H9 (cell line): ENCODE measurements around the gene CXCL1. TPM values are rescaled to one million over a fixed set of nuclear protein-coding genes. Genes with fewer than 3 reads are reported as not detected.

Source experiments
- DNase-seq: peaks from one replicate; pipeline ENCODE4 v3.0.0-alpha.2; 2017
- H2AFZ ChIP-seq: one replicate; pipeline ENCODE4 v1.6.1; 2013; ENCODE audit warnings: mild to moderate bottlenecking, low read length, control low read depth, moderate library complexity
- H2AK5ac ChIP-seq: 2 replicates; pipeline ENCODE4 v1.6.1; 2013; ENCODE audit warnings: low read length, control low read depth, mixed read lengths; ENCODE audit not compliant: insufficient read length
- H2BK120ac ChIP-seq: one replicate; pipeline ENCODE4 v1.6.1; 2013; ENCODE audit warnings: low read depth, mild to moderate bottlenecking, low read length, control low read depth, inconsistent platforms; ENCODE audit not compliant: poor library complexity, severe bottlenecking
- H2BK12ac ChIP-seq: 2 replicates; pipeline ENCODE4 v1.6.1; 2013; ENCODE audit warnings: low read length, control low read depth, mixed read lengths, low read depth; ENCODE audit not compliant: insufficient read length
- H2BK15ac ChIP-seq: 2 replicates; pipeline ENCODE4 v1.6.1; 2013; ENCODE audit warnings: low read depth, low read length, control low read depth
- H2BK20ac ChIP-seq: one replicate; pipeline ENCODE4 v1.6.1; 2013; ENCODE audit warnings: low read depth, mild to moderate bottlenecking, low read length, control low read depth, inconsistent platforms; ENCODE audit not compliant: poor library complexity, severe bottlenecking
- H2BK5ac ChIP-seq: 2 replicates; pipeline ENCODE4 v1.6.1; 2013; ENCODE audit warnings: low read length, control low read depth, mixed read lengths; ENCODE audit not compliant: insufficient read length
- H3K14ac ChIP-seq: 2 replicates; pipeline ENCODE4 v1.6.1; 2013; ENCODE audit warnings: low read length, control low read depth; ENCODE audit not compliant: insufficient read depth
- H3K18ac ChIP-seq: 2 replicates; pipeline ENCODE4 v1.6.1; 2013; ENCODE audit warnings: low read depth, mild to moderate bottlenecking, mixed read lengths, low read length, control low read depth; ENCODE audit not compliant: insufficient read length
- H3K23ac ChIP-seq: 2 replicates; pipeline ENCODE4 v1.6.1; 2013; ENCODE audit warnings: low read length, control low read depth, mixed read lengths, low read depth; ENCODE audit not compliant: insufficient read length
- H3K23me2 ChIP-seq: 2 replicates; pipeline ENCODE4 v1.6.1; 2013; ENCODE audit warnings: low read depth, mild to moderate bottlenecking, mixed read lengths, low read length, control low read depth; ENCODE audit not compliant: insufficient read length, poor library complexity, severe bottlenecking
- H3K27ac ChIP-seq: 2 replicates; pipeline ENCODE4 v1.5.1; 2013; ENCODE audit warnings: low read length, control low read depth, mixed read lengths, low read depth; ENCODE audit not compliant: insufficient read length
- H3K27me3 ChIP-seq: 2 replicates; pipeline ENCODE4 v1.6.1; 2013; ENCODE audit warnings: low read length, control low read depth, inconsistent platforms; ENCODE audit not compliant: insufficient read depth
- H3K4ac ChIP-seq: 2 replicates; pipeline ENCODE4 v1.6.1; 2013; ENCODE audit warnings: low read depth, mild to moderate bottlenecking, control low read depth, inconsistent platforms, low read length, moderate library complexity
- H3K4me1 ChIP-seq: 2 replicates; pipeline ENCODE4 v1.6.1; 2013; ENCODE audit warnings: low read length, control low read depth, inconsistent platforms; ENCODE audit not compliant: insufficient read depth
- H3K4me2 ChIP-seq: 2 replicates; pipeline ENCODE4 v1.6.1; 2013; ENCODE audit warnings: low read length, control low read depth, mixed read lengths; ENCODE audit not compliant: insufficient read length, insufficient read depth
- H3K56ac ChIP-seq: 2 replicates; pipeline ENCODE4 v1.6.1; 2013; ENCODE audit warnings: low read depth, mild to moderate bottlenecking, mixed read lengths, low read length, control low read depth; ENCODE audit not compliant: insufficient read length
- H3K79me1 ChIP-seq: 2 replicates; pipeline ENCODE4 v1.6.1; 2013; ENCODE audit warnings: low read depth, mild to moderate bottlenecking, moderate library complexity, low read length, control low read depth, inconsistent platforms; ENCODE audit not compliant: insufficient read depth, poor library complexity, severe bottlenecking
- H3K79me2 ChIP-seq: 2 replicates; pipeline ENCODE4 v1.6.1; 2013; ENCODE audit warnings: low read length, control low read depth, inconsistent platforms; ENCODE audit not compliant: insufficient read depth
- H3K9ac ChIP-seq: 2 replicates; pipeline ENCODE4 v1.6.1; 2013; ENCODE audit warnings: low read length, control low read depth, mixed read lengths; ENCODE audit not compliant: insufficient read length; ENCODE audit errors: extremely low read depth
- H3K9me3 ChIP-seq: one replicate; pipeline ENCODE4 v1.6.1; 2013; ENCODE audit warnings: low read depth, low read length, inconsistent platforms; ENCODE audit not compliant: control insufficient read depth
- H3T11ph ChIP-seq: one replicate; pipeline ENCODE4 v1.6.1; 2013; ENCODE audit warnings: mild to moderate bottlenecking, low read length, control low read depth, inconsistent platforms
- H4K20me1 ChIP-seq: one replicate; pipeline ENCODE4 v1.6.1; 2013; ENCODE audit not compliant: control insufficient read depth, insufficient read length, insufficient read depth
- H4K5ac ChIP-seq: 2 replicates; pipeline ENCODE4 v1.6.1; 2013; ENCODE audit warnings: low read depth, mild to moderate bottlenecking, mixed read lengths, low read length, control low read depth; ENCODE audit not compliant: insufficient read length
- H4K8ac ChIP-seq: replicated peaks from 2 replicates; pipeline ENCODE4 v1.6.1; 2013; ENCODE audit warnings: low read length, control low read depth, mixed read lengths, low read depth; ENCODE audit not compliant: insufficient read length
- H4K91ac ChIP-seq: 2 replicates; pipeline ENCODE4 v1.6.1; 2013; ENCODE audit warnings: low read depth, mild to moderate bottlenecking, moderate library complexity, mixed read lengths, low read length, control low read depth; ENCODE audit not compliant: insufficient read length
- H3K27ac Mint-ChIP-seq, 3 experiments: 2 replicates in 2 of 3; 3 replicates in 1 of 3; pipeline ENCODE4 v1.8.0; 2020 to 2021; ENCODE audit warnings: mixed read lengths in 3 of 3, mild to moderate bottlenecking in 1 of 3, moderate library complexity in 1 of 3
- H3K27me3 Mint-ChIP-seq: 2 replicates; pipeline ENCODE4 v1.8.0; 2021; ENCODE audit warnings: low read depth, mild to moderate bottlenecking, moderate library complexity, mixed read lengths
- H3K36me3 Mint-ChIP-seq, 3 experiments: 2 replicates in 2 of 3; 3 replicates in 1 of 3; pipeline ENCODE4 v1.8.0; 2020 to 2021; ENCODE audit warnings: low read depth in 3 of 3, mixed read lengths in 3 of 3; ENCODE audit not compliant: insufficient read depth in 1 of 3
- H3K4me1 Mint-ChIP-seq, 2 experiments: 2 replicates each; pipeline ENCODE4 v1.8.0; 2020; ENCODE audit warnings: mixed read lengths in 2 of 2
- H3K4me3 Mint-ChIP-seq, 2 experiments: 2 replicates in 1 of 2; 3 replicates in 1 of 2; pipeline ENCODE4 v1.8.0; 2020 to 2021; ENCODE audit warnings: mild to moderate bottlenecking in 2 of 2, mixed read lengths in 2 of 2, moderate library complexity in 1 of 2
- H3K9me3 Mint-ChIP-seq, 2 experiments: 2 replicates in 1 of 2; 3 replicates in 1 of 2; pipeline ENCODE4 v1.8.0; 2020; ENCODE audit warnings: mild to moderate bottlenecking in 2 of 2, mixed read lengths in 2 of 2, moderate library complexity in 1 of 2
- CTCF ChIP-seq: fragments of 200-600 bp; sonication (generic); conservative IDR thresholded peaks from 3 replicates; pipeline ENCODE4 v1.8.0; 2021; ENCODE audit warnings: antibody characterized with exemption, mild to moderate bottlenecking
- WGBS: extraction: QIAGEN DNeasy Blood & Tissue Kit; methylation state at CpG from one replicate; pipeline ENCODE4 v1.1.7; 2013; ENCODE audit warnings: missing lambda C conversion rate, low lambda C conversion rate, mixed read lengths; ENCODE audit not compliant: insufficient read length; ENCODE audit errors: extremely low coverage; 5-methylcytosine and 5-hydroxymethylcytosine counted together
- total RNA-seq: library from RNA; stranded (reverse); gene quantifications from 2 replicates; pipeline ENCODE4 v1.2.1, GENCODE V29; 2021

CXCL1 gene
- total RNA-seq, 1 experiment from 2014 or later, result 0.20 TPM

GRCh38 chr4:73868206-73869129 lies 725 bp upstream of the CXCL1 start:
- peaks cover 42% of the 10 kb centered on the region for H3K27me3 Mint-ChIP-seq

More at GRCh38 chr4:73868206-73869129, 725 bp upstream of the CXCL1 start:
- no peak for DNase-seq
- no peak overlapping the region for H3K14ac ChIP-seq
- H3K4me1 Mint-ChIP-seq, result peaks cover 18 to 21% of the 10 kb centered on the region in 2 experiments
- 0 out of 2 replicates have a peak, but pooled peaks cover 2% of the 10 kb centered on the region for H3K4me1 ChIP-seq
- H3K27me3 ChIP-seq, result no peaks in the 10 kb centered on the region; the same call in 1 of the 2 replicates
- no peak overlapping the region for H4K91ac ChIP-seq
- no peak overlapping the region for H2BK120ac ChIP-seq
- no peak overlapping the region for H3K18ac ChIP-seq
- WGBS, result no CpG with 5 or more reads among the region's 16 CpGs
- no peak overlapping the region for H3K4ac ChIP-seq
- no peaks in the 10 kb centered on the region for H3K79me2 ChIP-seq
- H3K79me1 ChIP-seq, result no peaks in the 10 kb centered on the region
- H3K9me3 ChIP-seq, result no peaks in the 10 kb centered on the region
- no peaks in the 10 kb centered on the region for H4K20me1 ChIP-seq
- no peak overlapping the region for H3K23ac ChIP-seq
- H3K56ac ChIP-seq, result no peak overlapping the region
- no peaks in the 10 kb centered on the region; a peak in 1 of 5 replicates for H3K9me3 Mint-ChIP-seq
- no peak overlapping the region for H2BK15ac ChIP-seq
- H4K5ac ChIP-seq, result no peak overlapping the region
- no peak overlapping the region for H2BK5ac ChIP-seq
- H4K8ac ChIP-seq, result no peak overlapping the region
- no peak overlapping the region for H2AK5ac ChIP-seq
- H2BK20ac ChIP-seq, result no peak overlapping the region
- H3K23me2 ChIP-seq, result peaks cover 12% of the 10 kb centered on the region
- peak overlapping the region; percentile 75 for H3K4me2 ChIP-seq
- TF ChIP-seq CTCF, result no peak
- no peak overlapping the region; a peak in 1 of 7 replicates for H3K27ac Mint-ChIP-seq
- no peaks in the 10 kb centered on the region for H3K36me3 Mint-ChIP-seq
- peak overlapping the region; percentile 14 for H2BK12ac ChIP-seq
- H3K4me3 Mint-ChIP-seq, result peak overlapping the region; percentile 80 to 82
- no peak overlapping the region for H3K27ac ChIP-seq
- H2AFZ ChIP-seq, result no peak overlapping the region
- H3T11ph ChIP-seq, result no peak overlapping the region
- H3K9ac ChIP-seq, result peak overlapping the region; percentile 25
